ENCODE results near the gene HBA2.
"Not testable (repeated sequence)": the region's sequence is repeated elsewhere in the genome, so short reads cannot be mapped to it uniquely, and the experiment has no call there.

DNA sequence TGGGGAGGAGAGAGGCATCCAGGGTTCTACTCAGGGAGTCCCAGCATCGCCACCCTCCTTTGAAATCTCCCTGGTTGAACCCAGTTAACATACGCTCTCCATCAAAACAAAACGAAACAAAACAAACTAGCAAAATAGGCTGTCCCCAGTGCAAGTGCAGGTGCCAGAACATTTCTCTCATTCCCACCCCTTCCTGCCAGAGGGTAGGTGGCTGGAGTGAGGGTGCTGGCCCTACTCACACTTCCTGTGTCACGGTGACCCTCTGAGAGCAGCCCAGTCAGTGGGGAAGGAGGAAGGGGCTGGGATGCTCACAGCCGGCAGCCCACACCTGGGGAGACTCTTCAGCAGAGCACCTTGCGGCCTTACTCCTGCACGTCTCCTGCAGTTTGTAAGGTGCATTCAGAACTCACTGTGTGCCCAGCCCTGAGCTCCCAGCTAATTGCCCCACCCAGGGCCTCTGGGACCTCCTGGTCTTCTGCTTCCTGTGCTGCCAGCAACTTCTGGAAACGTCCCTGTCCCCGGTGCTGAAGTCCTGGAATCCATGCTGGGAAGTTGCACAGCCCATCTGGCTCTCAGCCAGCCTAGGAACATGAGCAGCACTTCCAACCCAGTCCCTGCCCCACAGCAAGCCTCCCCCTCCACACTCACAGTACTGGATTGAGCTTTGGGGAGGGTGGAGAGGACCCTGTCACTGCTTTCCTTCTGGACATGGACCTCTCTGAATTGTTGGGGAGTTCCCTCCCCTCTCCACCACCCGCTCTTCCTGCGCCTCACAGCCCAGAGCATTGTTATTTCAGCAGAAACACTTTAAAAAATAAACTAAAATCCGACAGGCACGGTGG, 1.5 kb downstream of the HBA2 start:
- TF ChIP-seq SNAI2 (CRISPR knock-in tag; IDR thresholded peaks at IDR 0.05); ARNTL (CRISPR knock-in tag; IDR thresholded peaks at IDR 0.05; ENCODE audit: borderline replicate concordance, low read depth); ZFP3 (CRISPR knock-in tag; IDR thresholded peaks at IDR 0.05); RARB (CRISPR knock-in tag; IDR thresholded peaks at IDR 0.05); ISL1 (CRISPR knock-in tag; IDR thresholded peaks at IDR 0.05); ZNF8 (CRISPR knock-in tag; IDR thresholded peaks at IDR 0.05); TOX (CRISPR knock-in tag; IDR thresholded peaks at IDR 0.05; ENCODE audit: borderline replicate concordance); ZFP30 (CRISPR knock-in tag; IDR thresholded peaks at IDR 0.05); GLIS3 (CRISPR knock-in tag; IDR thresholded peaks at IDR 0.05); ZC3H10 (CRISPR knock-in tag; IDR thresholded peaks at IDR 0.05); OSR1 (CRISPR knock-in tag; IDR thresholded peaks at IDR 0.05): not testable (repeated sequence)
- TF ChIP-seq, protein P1, sequence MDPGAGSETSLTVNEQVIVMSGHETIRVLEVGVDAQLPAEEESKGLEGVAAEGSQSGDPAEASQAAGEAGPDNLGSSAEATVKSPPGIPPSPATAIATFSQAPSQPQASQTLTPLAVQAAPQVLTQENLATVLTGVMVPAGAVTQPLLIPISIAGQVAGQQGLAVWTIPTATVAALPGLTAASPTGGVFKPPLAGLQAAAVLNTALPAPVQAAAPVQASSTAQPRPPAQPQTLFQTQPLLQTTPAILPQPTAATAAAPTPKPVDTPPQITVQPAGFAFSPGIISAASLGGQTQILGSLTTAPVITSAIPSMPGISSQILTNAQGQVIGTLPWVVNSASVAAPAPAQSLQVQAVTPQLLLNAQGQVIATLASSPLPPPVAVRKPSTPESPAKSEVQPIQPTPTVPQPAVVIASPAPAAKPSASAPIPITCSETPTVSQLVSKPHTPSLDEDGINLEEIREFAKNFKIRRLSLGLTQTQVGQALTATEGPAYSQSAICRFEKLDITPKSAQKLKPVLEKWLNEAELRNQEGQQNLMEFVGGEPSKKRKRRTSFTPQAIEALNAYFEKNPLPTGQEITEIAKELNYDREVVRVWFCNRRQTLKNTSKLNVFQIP (CRISPR knock-in tag; IDR thresholded peaks at IDR 0.05; ENCODE audit: borderline replicate concordance, low read depth) = not testable (repeated sequence)
- TF ChIP-seq, protein P2, sequence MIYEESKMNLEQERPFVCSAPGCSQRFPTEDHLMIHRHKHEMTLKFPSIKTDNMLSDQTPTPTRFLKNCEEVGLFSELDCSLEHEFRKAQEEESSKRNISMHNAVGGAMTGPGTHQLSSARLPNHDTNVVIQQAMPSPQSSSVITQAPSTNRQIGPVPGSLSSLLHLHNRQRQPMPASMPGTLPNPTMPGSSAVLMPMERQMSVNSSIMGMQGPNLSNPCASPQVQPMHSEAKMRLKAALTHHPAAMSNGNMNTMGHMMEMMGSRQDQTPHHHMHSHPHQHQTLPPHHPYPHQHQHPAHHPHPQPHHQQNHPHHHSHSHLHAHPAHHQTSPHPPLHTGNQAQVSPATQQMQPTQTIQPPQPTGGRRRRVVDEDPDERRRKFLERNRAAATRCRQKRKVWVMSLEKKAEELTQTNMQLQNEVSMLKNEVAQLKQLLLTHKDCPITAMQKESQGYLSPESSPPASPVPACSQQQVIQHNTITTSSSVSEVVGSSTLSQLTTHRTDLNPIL (CRISPR knock-in tag; IDR thresholded peaks at IDR 0.05; ENCODE audit: low read depth) = not testable (repeated sequence)

Data from SK-N-SH treated with all-trans-retinoic acid at 6 μM for 48 hours (cell line).